Loucy (cell line): ENCODE results near the gene NDUFC2.
"Not testable (repeated sequence)": the region's sequence is repeated elsewhere in the genome, so short reads cannot be mapped to it uniquely, and the experiment has no call there.

Experiments
- H2AFZ ChIP-seq: fragments of 200-600 bp; sonication (generic); 2 replicates; pipeline ENCODE4 v1.6.0; 2016; ENCODE audit warnings: antibody characterized with exemption, mild to moderate bottlenecking, low read length, moderate library complexity
- H3F3A ChIP-seq: fragments of 200-600 bp; 2 replicates; pipeline ENCODE4 v1.6.0; 2016; ENCODE audit warnings: antibody characterized with exemption, low read depth, mild to moderate bottlenecking
- H3K27me3 ChIP-seq: fragments of 200-600 bp; sonication (generic); 2 replicates; pipeline ENCODE4 v1.6.1; 2014; ENCODE audit warnings: low read length, mild to moderate bottlenecking; ENCODE audit not compliant: insufficient read depth, poor library complexity, severe bottlenecking
- H3K36me3 ChIP-seq: fragments of 200-600 bp; sonication (generic); 2 replicates; pipeline ENCODE4 v1.6.1; 2016; ENCODE audit warnings: low read length; ENCODE audit not compliant: insufficient read depth
- H3K4me1 ChIP-seq: fragments of 200-600 bp; sonication (generic); 2 replicates; pipeline ENCODE4 v1.5.1; 2014; ENCODE audit warnings: low read length, mild to moderate bottlenecking; ENCODE audit not compliant: insufficient read depth, poor library complexity, severe bottlenecking
- H3K4me2 ChIP-seq: fragments of 200-600 bp; sonication (generic); 2 replicates; pipeline ENCODE4 v1.6.0; 2014; ENCODE audit warnings: antibody characterized with exemption, low read length, low read depth, mild to moderate bottlenecking; ENCODE audit not compliant: poor library complexity, severe bottlenecking
- H3K4me3 ChIP-seq: fragments of 200-600 bp; sonication (generic); 2 replicates; pipeline ENCODE4 v1.5.1; 2014; ENCODE audit warnings: low read length, mild to moderate bottlenecking, mixed read lengths; ENCODE audit not compliant: poor library complexity, severe bottlenecking
- H3K79me2 ChIP-seq: fragments of 200-600 bp; sonication (generic); 2 replicates; pipeline ENCODE4 v1.6.1; 2014; ENCODE audit warnings: low read length; ENCODE audit not compliant: insufficient read depth
- H3K9ac ChIP-seq: fragments of 200-600 bp; sonication (generic); 2 replicates; pipeline ENCODE4 v1.6.0; 2014; ENCODE audit warnings: mild to moderate bottlenecking, low read depth, low read length, moderate library complexity; ENCODE audit not compliant: poor library complexity, severe bottlenecking
- H3K9me2 ChIP-seq: fragments of 200-600 bp; sonication (generic); replicated peaks from 2 replicates; pipeline ENCODE4 v1.6.1; 2016; ENCODE audit warnings: low read depth, low read length, mixed read lengths
- H3K9me3 ChIP-seq: fragments of 200-600 bp; sonication (generic); 2 replicates; pipeline ENCODE4 v1.6.1; 2014; ENCODE audit warnings: mild to moderate bottlenecking, antibody characterized with exemption, low read length, low read depth; ENCODE audit not compliant: insufficient read depth
- H4K20me1 ChIP-seq: fragments of 200-600 bp; sonication (generic); 2 replicates; pipeline ENCODE4 v1.6.0; 2014; ENCODE audit warnings: antibody characterized with exemption, low read length, mild to moderate bottlenecking; ENCODE audit not compliant: insufficient read depth, poor library complexity, severe bottlenecking
- EZH2phosphoT487 ChIP-seq: fragments of 200-600 bp; IDR thresholded peaks from 2 replicates; pipeline ENCODE4 v1.6.1; 2018; ENCODE audit warnings: antibody characterized with exemption, mild to moderate bottlenecking, moderate library complexity, borderline replicate concordance
- TF ChIP-seq, protein P1 (sequence below): fragments of 200-600 bp; sonication (generic); conservative IDR thresholded peaks from 2 replicates; pipeline ENCODE4 v1.5.1; 2014; ENCODE audit warnings: mild to moderate bottlenecking, antibody characterized with exemption, low read length

Gene NDUFC2

DNA sequence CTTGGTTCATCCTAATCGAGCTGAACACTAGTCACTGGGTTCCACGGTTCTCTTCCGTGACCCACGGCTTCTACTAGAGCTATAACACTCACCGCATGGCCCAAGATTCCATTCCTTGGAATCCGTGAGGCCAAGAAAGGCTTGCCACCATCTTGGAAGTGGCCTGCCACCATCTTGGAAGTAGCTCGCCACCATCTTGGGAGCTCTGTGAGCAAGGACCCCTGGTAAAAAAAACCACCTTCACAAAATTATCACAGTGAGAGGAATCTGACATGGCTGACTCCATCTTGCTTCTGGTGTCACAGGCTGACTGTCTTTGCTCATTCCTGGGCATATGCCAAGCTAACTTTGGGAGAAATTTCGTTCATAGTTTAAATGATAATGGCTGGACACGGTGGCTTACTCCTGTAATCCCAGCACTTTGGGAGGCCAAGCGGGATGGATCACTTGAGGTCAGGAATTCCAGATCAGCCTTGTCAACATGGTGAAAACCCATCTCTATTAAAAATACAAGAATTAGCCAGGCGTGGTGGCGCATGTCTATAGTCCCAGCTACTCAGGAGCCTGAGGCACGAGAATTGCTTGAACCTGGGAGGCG lies 37.7 kb downstream of the NDUFC2 start:
- Histone ChIP-seq H3K9ac (no peak overlapping the region), H3K9me2 (no peaks in the 10 kb centered on the region), H3K9me3 (no peaks in the 10 kb centered on the region), H3K79me2 (no peaks in the 10 kb centered on the region), H3K4me1 (no peaks in the 10 kb centered on the region), H3F3A (no peaks in the 10 kb centered on the region), H3K4me3 (no peak overlapping the region), H2AFZ (no peak overlapping the region), H3K27me3 (no peaks in the 10 kb centered on the region), H3K36me3 (no peaks in the 10 kb centered on the region), H3K4me2 (no peak overlapping the region), H4K20me1 (no peaks in the 10 kb centered on the region)
- TF ChIP-seq, protein P1, sequence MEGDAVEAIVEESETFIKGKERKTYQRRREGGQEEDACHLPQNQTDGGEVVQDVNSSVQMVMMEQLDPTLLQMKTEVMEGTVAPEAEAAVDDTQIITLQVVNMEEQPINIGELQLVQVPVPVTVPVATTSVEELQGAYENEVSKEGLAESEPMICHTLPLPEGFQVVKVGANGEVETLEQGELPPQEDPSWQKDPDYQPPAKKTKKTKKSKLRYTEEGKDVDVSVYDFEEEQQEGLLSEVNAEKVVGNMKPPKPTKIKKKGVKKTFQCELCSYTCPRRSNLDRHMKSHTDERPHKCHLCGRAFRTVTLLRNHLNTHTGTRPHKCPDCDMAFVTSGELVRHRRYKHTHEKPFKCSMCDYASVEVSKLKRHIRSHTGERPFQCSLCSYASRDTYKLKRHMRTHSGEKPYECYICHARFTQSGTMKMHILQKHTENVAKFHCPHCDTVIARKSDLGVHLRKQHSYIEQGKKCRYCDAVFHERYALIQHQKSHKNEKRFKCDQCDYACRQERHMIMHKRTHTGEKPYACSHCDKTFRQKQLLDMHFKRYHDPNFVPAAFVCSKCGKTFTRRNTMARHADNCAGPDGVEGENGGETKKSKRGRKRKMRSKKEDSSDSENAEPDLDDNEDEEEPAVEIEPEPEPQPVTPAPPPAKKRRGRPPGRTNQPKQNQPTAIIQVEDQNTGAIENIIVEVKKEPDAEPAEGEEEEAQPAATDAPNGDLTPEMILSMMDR: no peak
- TF ChIP-seq EZH2phosphoT487: no peak

DNA sequence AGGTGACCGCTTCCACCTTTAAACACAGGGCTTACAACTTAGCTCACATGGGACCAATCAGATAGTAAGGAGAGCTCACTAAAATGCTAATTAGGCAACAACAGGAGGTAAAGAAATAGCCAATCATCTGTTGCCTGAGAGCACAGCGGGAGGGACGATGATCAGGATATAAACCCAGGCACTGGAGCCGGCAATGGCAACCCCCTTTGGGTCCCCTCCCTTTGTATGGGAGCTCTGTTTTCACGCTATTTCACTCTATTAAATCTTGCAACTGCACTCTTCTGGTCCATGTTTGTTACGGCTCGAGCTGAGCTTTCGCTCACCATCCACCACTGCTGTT lies 38.3 kb downstream of the NDUFC2 start:
- H3K4me1 ChIP-seq, H3K27me3 ChIP-seq, H2AFZ ChIP-seq, H3F3A ChIP-seq, H3K79me2 ChIP-seq, H3K4me2 ChIP-seq, H4K20me1 ChIP-seq, H3K9ac ChIP-seq, H3K9me2 ChIP-seq, H3K4me3 ChIP-seq, H3K9me3 ChIP-seq, H3K36me3 ChIP-seq: not testable (repeated sequence)

DNA sequence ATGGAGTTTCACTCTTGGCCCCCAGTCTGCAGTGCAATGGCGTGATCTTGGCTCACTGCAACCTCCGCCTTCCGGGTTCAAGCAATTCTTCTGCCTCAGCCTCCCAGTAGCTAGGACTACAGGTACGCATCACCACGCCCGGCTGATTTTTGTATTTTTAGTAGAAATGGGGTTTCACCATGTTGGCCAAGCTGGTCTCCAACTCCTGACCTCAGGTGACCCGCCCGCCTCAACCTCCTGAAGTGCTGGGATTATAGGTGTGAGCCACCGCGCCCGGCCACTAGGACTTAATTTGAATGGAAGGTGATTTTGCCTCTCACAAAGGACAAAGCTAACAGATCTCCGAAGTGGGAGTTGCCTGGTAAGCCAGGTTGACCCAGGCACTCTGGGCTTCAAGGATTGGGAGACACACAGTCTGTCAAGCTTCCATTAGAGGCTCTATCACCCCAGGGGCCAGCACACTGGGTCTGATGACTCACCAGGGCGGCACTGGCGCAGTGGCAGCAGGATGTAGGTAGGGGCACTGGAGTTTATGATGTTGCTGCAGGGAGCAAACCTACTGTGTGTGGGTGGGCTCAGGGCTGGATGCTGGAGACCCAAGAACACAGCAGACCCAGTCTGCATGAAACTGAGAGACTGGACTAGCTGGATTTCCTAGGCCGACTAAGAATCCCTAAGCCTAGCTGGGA lies 38.8 kb downstream of the NDUFC2 start:
- Histone ChIP-seq H3K4me2 (no peak overlapping the region), H2AFZ (no peak overlapping the region), H3K4me3 (no peak overlapping the region), H3K9me2 (no peaks in the 10 kb centered on the region), H3K9me3 (no peaks in the 10 kb centered on the region), H4K20me1 (no peaks in the 10 kb centered on the region), H3K79me2 (no peaks in the 10 kb centered on the region), H3K4me1 (no peaks in the 10 kb centered on the region), H3F3A (no peaks in the 10 kb centered on the region), H3K36me3 (no peaks in the 10 kb centered on the region), H3K9ac (no peak overlapping the region), H3K27me3 (no peaks in the 10 kb centered on the region)
- no peak for TF ChIP-seq EZH2phosphoT487
- TF ChIP-seq, protein P1: no peak
